ENCODE results near the gene MAPK10.
"Not testable (repeated sequence)": the region's sequence is repeated elsewhere in the genome, so short reads cannot be mapped to it uniquely, and the experiment has no call there.

The MAPK10 gene

GRCh38 chr4:86036736-86037135 is 323.1 kb downstream of the MAPK10 start:
- TF ChIP-seq, protein P1, sequence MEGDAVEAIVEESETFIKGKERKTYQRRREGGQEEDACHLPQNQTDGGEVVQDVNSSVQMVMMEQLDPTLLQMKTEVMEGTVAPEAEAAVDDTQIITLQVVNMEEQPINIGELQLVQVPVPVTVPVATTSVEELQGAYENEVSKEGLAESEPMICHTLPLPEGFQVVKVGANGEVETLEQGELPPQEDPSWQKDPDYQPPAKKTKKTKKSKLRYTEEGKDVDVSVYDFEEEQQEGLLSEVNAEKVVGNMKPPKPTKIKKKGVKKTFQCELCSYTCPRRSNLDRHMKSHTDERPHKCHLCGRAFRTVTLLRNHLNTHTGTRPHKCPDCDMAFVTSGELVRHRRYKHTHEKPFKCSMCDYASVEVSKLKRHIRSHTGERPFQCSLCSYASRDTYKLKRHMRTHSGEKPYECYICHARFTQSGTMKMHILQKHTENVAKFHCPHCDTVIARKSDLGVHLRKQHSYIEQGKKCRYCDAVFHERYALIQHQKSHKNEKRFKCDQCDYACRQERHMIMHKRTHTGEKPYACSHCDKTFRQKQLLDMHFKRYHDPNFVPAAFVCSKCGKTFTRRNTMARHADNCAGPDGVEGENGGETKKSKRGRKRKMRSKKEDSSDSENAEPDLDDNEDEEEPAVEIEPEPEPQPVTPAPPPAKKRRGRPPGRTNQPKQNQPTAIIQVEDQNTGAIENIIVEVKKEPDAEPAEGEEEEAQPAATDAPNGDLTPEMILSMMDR (IDR thresholded peaks at IDR 0.05; ENCODE audit: low read depth, low read length), result no peak
- DNase-seq (ENCODE audit: extremely low read depth, low read depth), result no peak

- TF ChIP-seq, protein P1 (IDR thresholded peaks at IDR 0.05; ENCODE audit: low read depth, low read length), result no peak
- DNase-seq (ENCODE audit: extremely low read depth, low read depth), result no peak
Observed at GRCh38 chr4:86035688-86036087, 324.2 kb downstream of the MAPK10 start.

DNA sequence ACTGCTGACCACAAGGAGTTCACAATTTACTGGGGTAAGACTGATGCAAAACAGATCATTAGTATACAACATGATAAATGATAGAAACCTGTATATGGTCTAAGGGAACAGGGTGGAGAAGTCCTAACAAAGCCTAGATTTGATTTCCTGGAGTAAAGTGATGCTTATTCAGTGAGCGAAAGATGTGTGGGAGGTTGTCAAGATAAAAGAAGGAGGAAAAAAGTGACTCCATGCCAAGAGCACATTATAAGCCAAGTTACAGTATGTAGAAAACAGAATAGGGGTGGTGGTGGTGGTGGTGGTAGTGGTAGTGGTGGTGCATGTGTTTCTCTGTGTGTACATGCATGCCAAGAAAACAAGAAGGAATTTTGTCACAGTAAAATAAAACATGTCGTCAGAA is 325.2 kb downstream of the MAPK10 start:
- TF ChIP-seq, protein P1 (IDR thresholded peaks at IDR 0.05; ENCODE audit: low read depth, low read length), result no peak
- DNase-seq (ENCODE audit: extremely low read depth, low read depth), result no peak

GRCh38 chr4:86033171-86033570 is 326.7 kb downstream of the MAPK10 start:
- peak; percentile 28 for DNase-seq (ENCODE audit: extremely low read depth, low read depth)
- TF ChIP-seq, protein P1 (IDR thresholded peaks at IDR 0.05; ENCODE audit: low read depth, low read length), result no peak

- peak; percentile 76 for DNase-seq (ENCODE audit: extremely low read depth, low read depth)
- TF ChIP-seq, protein P1 (IDR thresholded peaks at IDR 0.05; ENCODE audit: low read depth, low read length), result no peak
Observed at GRCh38 chr4:86032476-86033022, 327.3 kb downstream of the MAPK10 start.

DNA sequence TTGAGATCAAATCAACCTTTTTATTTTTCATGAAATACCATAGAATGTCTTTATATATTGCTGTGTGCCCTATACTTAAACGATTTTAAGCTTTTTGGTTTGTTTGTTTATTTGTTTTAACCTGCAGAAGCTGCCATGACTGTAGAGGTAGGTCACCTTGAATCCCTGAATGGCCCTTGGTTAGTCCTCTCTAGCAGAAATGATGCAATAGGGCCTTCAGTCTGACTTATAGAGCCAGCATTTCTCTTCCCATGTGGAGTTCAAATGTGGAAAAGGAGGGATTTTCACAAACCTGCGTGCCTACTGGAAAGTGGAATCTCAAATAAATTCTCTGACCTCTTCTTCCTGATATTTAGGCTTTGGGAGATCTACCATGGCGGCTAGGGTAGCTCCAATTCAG is 327.9 kb downstream of the MAPK10 start:
- no peak for DNase-seq (ENCODE audit: extremely low read depth, low read depth)
- TF ChIP-seq, protein P1 (IDR thresholded peaks at IDR 0.05; ENCODE audit: low read depth, low read length), result no peak

- TF ChIP-seq, protein P1 (IDR thresholded peaks at IDR 0.05; ENCODE audit: low read depth, low read length), result no peak
- no peak for DNase-seq (ENCODE audit: extremely low read depth, low read depth)
Observed at GRCh38 chr4:86026720-86027119, 333.1 kb downstream of the MAPK10 start.

DNA sequence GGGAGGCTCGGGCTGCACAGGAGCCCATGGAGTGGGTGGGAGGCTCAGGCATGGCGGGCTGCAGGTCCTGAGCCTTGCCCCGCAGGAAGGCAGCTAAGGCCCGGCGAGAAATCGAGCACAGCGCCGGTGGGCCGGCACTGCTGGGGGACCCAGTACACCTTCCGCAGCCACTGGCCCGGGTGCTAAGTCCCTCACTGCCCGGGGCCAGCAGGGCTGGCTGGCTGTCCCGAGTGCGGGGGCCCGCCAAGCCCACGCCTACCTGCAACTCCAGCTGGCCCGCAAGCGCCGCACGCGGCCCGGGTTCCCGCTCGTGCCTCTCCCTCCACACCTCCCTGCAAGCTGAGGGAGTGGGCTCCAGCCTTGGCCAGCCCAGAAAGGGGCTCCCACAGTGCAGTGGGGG is 338.2 kb downstream of the MAPK10 start:
- not testable (repeated sequence) for DNase-seq (ENCODE audit: extremely low read depth, low read depth)
